Limb (tissue), 2 donors: ENCODE results near the gene ZSCAN5B.
"Not testable (repeated sequence)": the region's sequence is repeated elsewhere in the genome, so short reads cannot be mapped to it uniquely, and the experiment has no call there.

Experiments used
- DNase-seq, 2 donors: peaks; one replicate each; pipeline ENCODE4 v3.0.0-alpha.2; 2016; ENCODE audit errors: extremely low spot score in 2 of 2

The ZSCAN5B gene, protein sequence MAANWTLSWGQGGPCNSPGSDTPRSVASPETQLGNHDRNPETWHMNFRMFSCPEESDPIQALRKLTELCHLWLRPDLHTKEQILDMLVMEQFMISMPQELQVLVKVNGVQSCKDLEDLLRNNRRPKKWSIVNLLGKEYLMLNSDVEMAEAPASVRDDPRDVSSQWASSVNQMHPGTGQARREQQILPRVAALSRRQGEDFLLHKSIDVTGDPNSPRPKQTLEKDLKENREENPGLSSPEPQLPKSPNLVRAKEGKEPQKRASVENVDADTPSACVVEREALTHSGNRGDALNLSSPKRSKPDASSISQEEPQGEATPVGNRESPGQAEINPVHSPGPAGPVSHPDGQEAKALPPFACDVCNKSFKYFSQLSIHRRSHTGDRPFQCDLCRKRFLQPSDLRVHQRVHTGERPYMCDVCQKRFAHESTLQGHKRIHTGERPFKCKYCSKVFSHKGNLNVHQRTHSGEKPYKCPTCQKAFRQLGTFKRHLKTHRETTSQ

DNA sequence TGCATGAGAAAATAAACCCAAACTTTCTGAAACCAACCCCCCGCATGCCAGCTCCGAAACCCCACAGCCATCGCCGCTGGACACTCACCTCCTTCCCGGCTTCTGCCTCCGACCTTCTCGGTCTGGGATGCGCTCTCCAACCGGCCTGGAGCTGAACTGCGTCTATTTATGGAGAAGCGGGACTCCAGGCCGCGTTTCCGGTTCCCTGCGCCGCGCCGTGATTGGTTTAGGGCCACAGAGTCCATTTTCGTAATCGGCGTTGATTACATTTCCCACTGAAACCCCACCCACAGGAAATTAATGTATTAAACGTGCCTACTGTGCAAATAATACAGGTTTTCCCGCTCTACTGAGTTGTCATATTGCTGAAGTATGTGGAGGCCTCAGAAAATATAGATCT lies at the start of gene ZSCAN5B:
Gene ZSCAN5B (minus strand): TSS at position 138 of the 400 bp plus-strand sequence. CDS start 4,731 bp downstream, outside the sequence.
- not testable (repeated sequence) for DNase-seq

DNA sequence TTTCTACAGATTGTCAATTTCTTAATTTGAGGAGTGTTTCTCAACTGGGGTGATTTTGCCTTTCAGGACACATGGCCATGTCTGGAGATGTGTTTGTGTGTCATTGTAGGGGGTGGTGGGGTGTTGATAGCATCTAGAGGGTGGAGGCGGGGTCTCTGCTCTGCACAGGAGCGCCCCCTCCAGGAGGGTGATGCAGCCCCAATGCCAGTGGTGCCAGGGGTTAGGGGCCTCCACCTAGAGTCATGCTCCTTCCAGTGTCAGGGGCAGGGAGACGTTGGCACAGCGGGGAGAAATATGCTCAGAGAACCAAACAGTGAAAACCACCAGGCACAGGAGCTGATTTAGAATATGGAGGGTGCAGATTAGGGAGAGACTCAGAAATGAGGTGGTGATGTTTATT lies 48.2 kb upstream of the ZSCAN5B start:
- DNase-seq: not testable (repeated sequence)

DNA sequence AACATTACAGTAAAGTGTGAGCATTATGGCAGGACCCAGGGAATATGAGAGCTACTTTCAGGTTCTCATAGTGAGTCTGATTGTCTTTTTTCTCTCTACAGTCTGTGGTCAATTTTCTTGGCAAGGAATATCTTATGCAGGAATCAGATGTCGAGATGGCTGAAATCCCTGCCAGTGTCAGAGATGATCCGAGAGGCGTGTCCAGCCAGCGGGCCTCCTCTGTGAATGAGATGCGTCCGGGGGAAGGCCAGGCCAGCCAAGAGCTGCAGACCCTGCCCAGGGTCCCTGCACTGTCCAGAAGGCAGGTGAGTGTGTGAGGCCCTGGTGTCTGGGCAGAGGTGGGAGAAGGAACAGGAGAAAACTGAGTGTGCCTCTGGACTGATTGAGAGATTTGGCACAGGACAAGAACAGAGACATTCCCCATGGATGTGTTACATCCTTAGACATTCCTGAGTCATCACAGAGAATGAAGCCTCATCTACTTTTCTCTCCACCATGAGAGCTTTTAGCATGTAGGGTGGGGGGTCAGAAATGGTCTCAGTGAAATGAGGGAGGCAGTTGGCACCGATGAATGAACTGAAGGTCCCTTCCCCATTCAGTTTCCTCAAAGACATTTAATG lies 47.6 kb upstream of the ZSCAN5B start:
- no peak for DNase-seq

DNA sequence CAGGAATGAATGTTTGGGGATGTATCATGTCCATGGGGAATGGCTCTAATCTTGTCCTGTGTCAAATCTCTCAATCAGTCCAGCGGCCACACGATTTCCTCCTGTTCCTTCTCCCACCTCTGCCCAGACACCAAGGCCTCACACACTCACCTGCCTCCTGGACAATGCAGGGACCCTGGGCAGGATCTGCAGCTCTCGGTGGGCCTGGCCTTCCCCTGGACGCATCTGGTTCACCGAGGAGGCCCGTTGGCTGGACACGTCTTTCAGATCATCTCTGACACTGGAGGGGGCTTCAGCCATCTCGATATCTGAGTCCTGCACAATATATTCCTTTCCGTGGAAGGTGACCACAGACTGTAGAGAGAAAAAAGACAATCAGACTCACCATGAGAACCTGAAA lies 25.9 kb upstream of the ZSCAN5B start:
- no peak for DNase-seq

DNA sequence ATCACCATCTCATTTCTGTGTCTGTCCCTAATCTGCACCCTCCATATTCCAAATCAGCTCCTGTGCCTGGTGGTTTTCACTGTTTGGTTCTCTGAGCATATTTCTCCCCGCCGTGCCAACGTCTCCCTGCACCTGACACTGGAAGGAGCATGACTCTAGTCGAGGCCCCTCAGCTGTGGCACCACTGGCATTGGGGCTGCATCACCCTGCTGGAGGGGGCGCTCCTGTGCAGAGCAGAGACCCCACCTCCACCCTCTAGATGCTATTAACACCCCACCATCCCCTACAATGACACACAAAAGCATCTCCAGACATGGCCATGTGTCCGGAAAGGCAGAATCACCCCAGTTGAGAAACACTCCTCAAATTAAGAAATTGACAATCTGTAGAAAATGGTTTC lies 25.3 kb upstream of the ZSCAN5B start:
- DNase-seq: no peak

DNA sequence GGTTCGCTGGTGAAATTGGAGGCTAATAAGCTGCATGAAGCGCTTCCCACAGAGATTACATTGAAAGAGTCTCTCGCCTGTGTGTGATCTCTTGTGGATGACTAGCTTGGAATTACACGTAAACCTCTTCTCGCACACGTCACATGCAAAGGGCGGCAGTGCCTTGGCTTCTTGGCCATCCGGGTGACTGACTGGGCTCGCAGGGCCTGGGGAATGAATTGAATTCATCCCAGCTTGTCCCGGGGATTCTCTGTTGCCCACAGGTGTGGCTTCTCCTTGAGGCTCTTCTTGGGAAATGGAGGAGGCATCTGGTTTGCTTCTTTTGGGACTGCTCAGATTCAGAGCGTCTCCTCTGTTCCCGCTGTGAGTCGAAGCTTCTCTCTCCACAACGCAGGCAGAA lies 24.3 kb upstream of the ZSCAN5B start:
- DNase-seq: no peak

DNA sequence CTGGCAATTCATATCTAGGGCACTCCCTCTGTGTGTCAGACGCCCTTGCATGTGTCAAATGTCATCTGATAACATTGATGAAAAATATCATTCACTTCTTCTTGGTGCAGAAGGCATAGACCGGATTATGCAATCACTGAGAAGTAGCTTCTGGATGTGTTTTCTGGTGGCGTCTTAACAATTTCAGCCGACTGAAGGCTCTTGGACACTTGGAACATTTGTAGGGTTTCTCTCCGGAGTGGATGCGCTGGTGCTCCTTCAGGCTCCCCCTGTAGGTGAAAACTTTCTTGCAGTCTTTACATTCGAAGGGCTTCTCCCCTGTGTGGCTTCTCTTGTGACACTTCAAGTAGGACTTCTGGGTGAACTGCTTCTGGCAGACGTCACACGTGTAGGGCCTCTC lies 23.9 kb upstream of the ZSCAN5B start:
- not testable (repeated sequence) for DNase-seq

DNA sequence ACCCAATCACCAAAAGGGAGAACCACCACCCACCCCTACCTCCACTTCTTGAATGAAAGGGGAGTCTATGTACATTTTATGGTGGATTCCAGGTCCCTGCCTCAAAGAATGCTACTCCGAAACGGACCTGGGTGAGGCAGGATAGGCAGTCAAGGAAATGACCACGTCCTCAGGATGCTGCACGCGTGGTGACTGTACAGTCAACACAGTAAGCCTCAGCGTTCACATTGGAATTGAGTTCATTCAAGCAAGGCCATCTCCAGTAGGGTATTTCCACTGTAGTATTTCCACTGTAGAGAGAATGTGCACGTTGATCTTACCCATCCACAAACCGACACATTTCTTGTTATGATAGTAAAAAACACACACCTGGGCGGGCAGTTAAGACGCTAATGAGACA lies 21.4 kb upstream of the ZSCAN5B start:
- DNase-seq: no peak

DNA sequence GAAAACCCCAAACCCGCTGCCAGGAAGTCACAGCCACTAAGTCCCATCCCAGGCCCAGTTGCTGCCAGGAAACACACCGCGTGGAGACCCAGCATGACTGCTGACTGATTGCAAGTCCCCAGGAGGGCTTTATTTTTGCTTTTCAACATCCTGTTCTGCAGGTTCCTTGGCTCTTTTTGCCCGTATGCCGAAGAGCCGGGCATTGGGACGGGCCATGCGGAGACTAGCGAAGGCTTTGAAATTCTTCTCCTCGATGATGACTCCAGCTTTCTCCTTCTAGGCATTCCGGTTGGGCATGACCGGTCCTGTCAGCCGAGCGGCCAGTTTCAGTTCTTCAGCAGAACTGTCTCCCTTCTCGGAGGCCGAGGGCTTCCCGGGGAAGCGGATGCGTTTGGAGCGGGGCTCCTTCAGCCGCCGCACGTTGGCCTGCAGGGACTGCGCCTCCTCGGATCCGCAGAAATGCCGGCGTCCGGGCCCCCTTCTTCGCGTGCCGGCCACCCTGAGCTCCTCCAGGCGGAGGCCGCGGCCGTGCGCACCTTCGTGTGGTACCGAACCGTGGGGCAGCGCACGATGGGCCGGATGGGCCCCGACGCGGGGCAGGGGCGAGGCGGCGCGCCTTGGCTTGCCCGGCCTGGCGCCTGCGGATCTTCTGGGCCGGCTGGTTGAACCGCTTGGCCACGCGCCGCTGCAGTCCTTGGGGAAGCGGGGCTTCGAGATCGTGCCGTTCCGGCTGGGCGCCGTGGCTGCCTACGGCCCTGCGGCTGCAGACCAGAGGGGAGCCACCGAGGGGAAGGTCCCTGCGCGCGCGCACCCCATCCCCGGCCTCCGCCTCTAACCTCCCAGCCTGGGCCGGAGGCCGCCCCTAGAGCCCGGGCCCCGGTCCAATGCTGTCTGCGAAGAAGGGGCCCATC lies 19.7 kb upstream of the ZSCAN5B start:
- peak; percentile 2 to 45 for DNase-seq

DNA sequence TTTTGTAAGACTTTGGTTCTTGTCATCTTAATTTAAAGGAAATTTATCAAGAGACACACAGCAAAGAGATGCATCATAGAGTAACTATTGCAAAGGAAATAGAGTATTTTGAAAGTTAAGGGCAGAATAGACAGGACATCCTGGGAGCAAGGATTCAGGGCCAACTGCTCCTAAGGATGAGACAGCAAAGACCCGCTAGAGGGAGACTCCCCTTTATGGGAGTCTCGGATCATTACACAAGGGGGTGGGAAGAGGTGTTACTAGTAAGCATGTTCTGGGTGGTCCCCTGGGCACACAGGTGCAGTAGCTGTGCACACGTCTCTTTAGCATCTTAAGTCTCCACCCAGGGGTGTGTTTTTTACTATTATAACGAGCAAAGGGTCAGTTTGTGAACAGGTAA lies 14.1 kb upstream of the ZSCAN5B start:
- DNase-seq: no peak

DNA sequence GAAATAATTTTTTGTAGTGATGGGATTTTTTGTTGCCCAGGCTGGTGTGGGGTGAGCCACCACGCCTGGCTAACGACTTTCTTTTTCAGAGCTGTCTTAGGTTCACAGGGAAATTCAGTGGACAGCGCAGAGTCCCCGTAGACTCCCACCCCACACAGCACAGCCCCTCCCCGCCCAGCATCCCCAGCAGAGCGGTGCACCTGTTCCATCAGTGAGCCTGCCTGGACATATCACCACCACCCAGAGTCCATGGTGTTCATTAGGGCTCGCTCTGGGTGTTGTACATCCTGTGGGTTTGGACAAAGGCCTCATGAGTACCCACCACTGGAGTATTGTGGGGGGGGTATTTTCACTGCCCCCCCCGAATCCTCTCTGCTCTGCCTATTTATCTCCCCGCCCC lies 12.5 kb upstream of the ZSCAN5B start:
- not testable (repeated sequence) for DNase-seq

DNA sequence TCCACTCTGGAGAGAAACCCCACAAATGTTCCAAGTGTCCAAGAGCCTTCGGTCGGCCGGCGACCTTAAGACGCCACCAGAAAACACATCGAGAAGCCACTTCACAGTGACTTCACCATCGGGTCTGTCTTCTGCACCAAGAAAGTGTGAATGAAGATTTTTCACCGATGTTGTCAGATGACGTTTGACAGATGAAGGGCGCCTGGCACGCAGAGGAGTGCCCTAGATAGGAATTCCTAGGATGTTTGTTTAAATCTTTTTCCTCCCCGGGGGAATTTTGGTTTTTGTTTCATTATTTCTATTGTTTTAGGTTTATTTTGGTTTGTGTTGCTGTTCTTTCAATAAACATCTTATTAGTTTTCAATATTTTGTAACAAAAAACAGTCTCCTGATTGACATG lies 11.5 kb upstream of the ZSCAN5B start:
- DNase-seq: no peak

DNA sequence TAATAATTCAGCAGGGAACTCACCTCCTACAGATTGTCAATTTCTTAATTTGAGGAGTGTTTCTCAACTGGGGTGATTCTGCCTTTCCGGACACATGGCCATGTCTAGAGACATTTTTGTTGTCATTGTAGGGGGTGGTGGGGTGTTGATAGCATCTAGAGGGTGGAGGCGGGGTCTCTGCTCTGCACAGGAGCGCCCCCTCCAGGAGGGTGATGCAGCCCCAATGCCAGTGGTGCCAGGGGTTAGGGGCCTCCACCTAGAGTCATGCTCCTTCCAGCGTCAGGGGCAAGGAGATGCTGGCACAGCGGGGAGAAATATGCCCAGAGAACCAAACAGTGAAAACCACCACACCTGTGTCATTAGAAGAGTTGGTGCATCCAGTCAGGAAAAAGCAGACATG lies 10.0 kb upstream of the ZSCAN5B start:
- not testable (repeated sequence) for DNase-seq

DNA sequence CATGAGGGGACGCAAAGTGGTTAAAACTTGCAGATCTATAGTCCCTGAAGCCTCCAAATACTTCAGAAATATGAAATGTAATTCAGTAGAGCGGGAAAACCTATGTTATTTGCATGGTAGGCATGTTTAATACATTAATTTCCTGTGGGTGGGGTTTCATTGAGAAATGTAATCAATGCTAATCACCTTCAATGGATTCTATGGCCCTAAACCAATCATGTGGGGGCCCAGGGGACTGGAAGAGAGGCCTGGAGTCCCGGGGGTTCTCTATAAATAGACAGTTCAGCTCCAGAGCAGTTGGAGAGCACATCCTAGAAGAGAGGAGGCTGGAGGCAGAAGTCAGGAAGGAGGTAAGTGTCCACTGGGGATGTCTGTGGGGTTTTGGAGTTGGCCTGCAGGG lies 4.4 kb upstream of the ZSCAN5B start, which contains the start of gene ZSCAN5C:
Gene ZSCAN5C (plus strand): TSS at position 301 of the 400 bp plus-strand sequence. CDS start 3,641 bp downstream, outside the sequence.
- DNase-seq: no peak

DNA sequence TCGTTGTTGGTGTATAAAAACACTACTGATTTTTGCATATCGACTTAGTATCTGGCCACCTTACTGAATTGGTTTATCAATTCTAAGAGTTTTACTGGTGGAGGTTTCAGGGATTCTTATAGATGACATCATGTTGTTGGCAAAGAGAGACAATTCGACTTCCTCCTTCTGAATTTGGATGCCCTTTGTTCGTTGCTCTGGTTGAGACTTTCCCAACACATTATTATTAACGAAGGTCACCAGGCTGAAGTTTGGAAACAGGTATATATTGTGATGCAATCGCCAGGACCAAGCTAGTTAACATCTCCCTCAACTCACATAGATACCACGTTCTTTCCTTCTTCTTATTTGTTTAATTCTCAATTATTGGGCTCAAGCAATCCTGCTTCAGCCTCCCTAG lies 2.1 kb upstream of the ZSCAN5B start:
- no peak for DNase-seq

DNA sequence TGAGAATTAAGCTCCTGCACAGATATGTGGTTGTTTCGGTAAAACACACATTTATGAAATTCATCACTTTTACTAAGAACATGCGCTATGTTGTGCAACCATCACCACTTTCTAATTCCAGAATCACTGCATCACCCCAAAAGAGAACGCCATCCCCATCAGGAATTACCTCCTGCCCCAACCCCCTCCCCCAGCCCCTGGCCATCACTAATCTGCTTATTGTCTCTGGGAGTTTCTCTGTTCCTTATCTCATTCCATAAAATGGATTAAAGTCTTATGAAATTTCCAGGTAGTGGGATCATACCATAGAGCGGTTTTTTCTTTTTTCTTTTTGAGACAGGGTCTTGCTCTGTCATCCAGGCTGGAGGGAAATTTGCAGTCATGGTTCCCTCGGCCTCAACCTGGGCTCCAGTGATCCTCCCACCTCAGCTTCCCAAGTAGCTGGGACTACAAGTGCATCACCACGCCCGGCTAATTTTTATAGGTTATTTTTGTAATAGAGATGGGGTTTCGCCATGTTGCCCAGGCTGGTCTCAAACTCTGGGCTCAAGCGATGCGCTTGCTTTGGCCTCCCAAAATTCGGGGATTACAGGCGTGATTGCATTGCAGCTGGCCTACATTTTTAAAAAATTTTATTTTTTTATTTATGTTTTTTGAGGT lies 3.5 kb downstream of the ZSCAN5B start:
- no peak for DNase-seq

DNA sequence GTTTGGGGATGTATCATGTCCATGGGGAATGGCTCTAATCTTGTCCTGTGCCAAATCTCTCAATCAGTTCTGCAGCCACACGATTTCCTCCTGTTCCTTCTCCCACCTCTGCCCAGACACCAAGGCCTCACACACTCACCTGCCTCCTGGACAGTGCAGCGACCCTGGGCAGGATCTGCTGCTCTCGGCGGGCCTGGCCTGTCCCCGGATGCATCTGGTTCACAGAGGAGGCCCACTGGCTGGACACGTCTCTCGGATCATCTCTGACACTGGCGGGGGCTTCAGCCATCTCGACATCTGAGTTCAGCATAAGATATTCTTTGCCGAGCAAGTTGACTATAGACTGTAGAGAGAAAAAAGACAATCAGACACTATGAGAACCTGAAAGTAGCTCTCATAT lies 5.9 kb downstream of the ZSCAN5B start:
- DNase-seq: no peak

DNA sequence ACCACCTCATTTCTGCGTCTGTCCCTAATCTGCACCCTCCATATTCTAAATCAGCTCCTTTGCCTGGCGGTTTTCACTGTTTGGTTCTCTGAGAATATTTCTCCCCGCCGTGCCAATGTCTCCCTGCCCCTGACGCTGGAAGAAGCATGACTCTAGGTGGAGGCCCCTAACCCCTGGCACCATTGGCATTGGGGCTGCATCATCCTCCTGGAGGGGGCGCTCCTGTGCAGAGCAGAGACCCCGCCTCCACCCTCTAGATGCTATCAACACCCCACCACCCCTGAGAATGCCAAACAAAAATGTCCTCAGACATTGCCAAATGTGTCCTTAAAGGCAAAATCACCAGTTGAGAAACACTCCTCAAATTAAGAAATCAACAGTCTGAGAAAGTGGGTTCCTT lies 6.5 kb downstream of the ZSCAN5B start:
- DNase-seq: no peak

DNA sequence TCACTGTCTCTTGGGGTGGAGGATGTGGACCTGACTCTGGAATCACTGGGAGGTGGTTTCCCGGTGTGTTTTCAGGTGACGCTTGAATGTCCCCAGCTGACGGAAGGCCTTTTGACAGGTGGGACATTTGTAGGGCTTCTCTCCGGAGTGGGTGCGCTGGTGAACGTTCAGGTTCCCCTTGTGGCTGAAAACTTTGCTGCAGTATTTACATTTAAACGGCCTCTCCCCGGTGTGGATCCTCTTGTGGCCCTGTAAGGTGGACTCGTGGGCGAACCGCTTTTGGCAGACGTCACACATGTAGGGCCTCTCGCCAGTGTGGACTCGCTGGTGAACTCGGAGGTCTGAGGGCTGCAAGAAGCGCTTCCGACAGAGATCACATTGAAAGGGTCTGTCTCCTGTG lies 7.8 kb downstream of the ZSCAN5B start:
- DNase-seq: no peak

DNA sequence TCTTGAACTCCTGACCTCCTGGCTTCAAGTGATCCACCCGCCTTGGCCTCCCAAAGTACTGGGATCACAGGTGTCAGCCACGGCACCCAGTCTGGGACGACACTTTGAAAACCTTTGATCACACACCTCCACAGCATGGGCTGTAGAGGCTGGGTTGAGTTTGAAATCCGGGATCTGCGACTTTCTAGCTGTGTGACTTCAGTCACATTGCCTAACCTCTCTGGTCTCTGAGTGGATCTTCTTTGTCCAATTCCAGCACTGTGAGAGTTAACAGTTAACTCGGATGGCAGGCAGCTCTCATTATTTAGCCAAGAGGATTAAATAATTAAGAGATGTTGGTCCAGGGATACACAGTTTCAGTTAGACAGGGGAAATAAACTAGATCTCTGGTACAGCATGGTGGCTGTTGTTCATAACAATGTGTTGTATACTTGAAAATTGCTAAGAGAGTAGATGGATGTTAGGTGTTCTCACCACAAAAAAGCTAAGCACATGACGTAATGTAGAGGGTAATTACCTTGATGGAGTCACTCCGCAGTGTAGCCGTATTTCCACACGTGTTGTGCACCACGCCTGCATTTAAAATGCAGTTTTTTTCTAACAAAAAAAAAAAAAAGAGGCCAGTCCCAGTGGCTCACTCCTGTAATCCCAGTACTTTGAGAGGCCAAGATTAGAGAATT lies 19.9 kb downstream of the ZSCAN5B start:
- no peak for DNase-seq

DNA sequence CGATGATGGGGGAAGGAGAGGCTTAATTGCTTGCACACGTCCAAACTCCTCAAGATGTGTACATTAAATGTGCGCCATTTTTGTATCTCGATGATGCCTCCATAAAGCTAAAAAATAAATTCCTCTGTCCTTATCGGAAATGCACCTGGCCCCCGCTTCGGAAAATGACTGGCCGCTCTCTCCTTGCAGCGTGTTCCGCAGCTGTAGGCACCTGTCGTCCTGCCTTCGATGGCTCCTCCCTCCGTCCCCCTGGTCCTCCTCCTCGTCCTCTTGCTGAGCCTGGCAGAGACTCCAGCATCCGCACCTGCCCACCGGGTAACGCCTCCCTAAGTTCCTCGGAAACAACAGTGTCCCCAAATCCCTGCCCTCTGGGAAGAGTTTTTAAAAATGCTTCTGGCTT lies 20.7 kb downstream of the ZSCAN5B start:
- no peak for DNase-seq
